ENCODE measurements around the gene LFNG. TPM values are rescaled to one million over a fixed set of nuclear protein-coding genes. Genes with fewer than 3 reads are reported as not detected.
A peak's percentile ranks its signal among the peaks of the same experiment; 100 is the strongest.

LFNG gene
- total RNA-seq, 6 experiments from 2014 or later = 1.0 to 4.3 (median 1.7) TPM

GRCh38 chr7:2521341-2521745 is 1.8 kb downstream of the LFNG start:
- H3K27ac ChIP-seq = no peak overlapping the region
- intact Hi-C loops (cut with DNase I) = no loop called here
- H3K4me1 ChIP-seq = peaks cover 0 to 6% (median 0%) of the 10 kb centered on the region in 4 donors
- ATAC-seq = no peak
- WGBS (ENCODE audit: insufficient coverage, low coverage, low lambda C conversion rate, missing lambda C conversion rate) = 32% methylated on average over 5 of the region's 21 CpGs
- H3K9me3 ChIP-seq = no peaks in the 10 kb centered on the region
- H3K27me3 ChIP-seq = peaks cover 0 to 5% of the 10 kb centered on the region in 2 donors
- H3K36me3 ChIP-seq = no peaks in the 10 kb centered on the region
- TF ChIP-seq CTCF (IDR thresholded peaks at IDR 0.05) = no peak
- no peak for TF ChIP-seq POLR2A (IDR thresholded peaks at IDR 0.05)
- H3K4me3 ChIP-seq = peak overlapping the region; percentile 23 to 53 (median 34)
- no peak for DNase-seq

- ATAC-seq (peak in 2 of 4 donors; percentile 4 to 12), DNase-seq (peak in 1 of 3 donors; percentile 53)
- intact Hi-C loops (cut with DNase I) = no loop called here
- Histone ChIP-seq H3K27ac (no peak overlapping the region), H3K4me1 (peaks cover 0 to 6% (median 0%) of the 10 kb centered on the region in 4 donors), H3K27me3 (peaks cover 0 to 5% of the 10 kb centered on the region in 2 donors), H3K36me3 (no peaks in the 10 kb centered on the region), H3K9me3 (no peaks in the 10 kb centered on the region), H3K4me3 (peak overlapping the region; percentile 0 to 53 (median 23))
- WGBS (ENCODE audit: insufficient coverage, low coverage, low lambda C conversion rate, missing lambda C conversion rate) = 10% methylated on average over 6 of the region's 17 CpGs
- TF ChIP-seq CTCF (IDR thresholded peaks at IDR 0.05) (no peak), POLR2A (IDR thresholded peaks at IDR 0.05) (no peak)
These were observed 2.5 kb downstream of the LFNG start for GRCh38 chr7:2521952-2522591.

- H3K27ac ChIP-seq = peak overlapping the region in 1 of 3 donors; percentile 38
- H3K27me3 ChIP-seq = peaks cover 0 to 5% of the 10 kb centered on the region in 2 donors
- intact Hi-C loops (cut with DNase I) = no loop called here
- WGBS (ENCODE audit: insufficient coverage, low coverage, low lambda C conversion rate, missing lambda C conversion rate) = 38% methylated on average over 12 of the region's 19 CpGs
- TF ChIP-seq POLR2A (IDR thresholded peaks at IDR 0.05) = no peak
- no peak for TF ChIP-seq CTCF (IDR thresholded peaks at IDR 0.05)
- H3K9me3 ChIP-seq = no peaks in the 10 kb centered on the region
- peaks cover 0 to 6% (median 0%) of the 10 kb centered on the region in 4 donors for H3K4me1 ChIP-seq
- ATAC-seq = no peak
- no peaks in the 10 kb centered on the region for H3K36me3 ChIP-seq
- DNase-seq = no peak
- peak overlapping the region in 2 of 3 donors; percentile 13 to 23 for H3K4me3 ChIP-seq
These were observed 3.3 kb downstream of the LFNG start for GRCh38 chr7:2522780-2523433.

GRCh38 chr7:2523461-2523936 is 3.9 kb downstream of the LFNG start:
- Histone ChIP-seq H3K27me3 (peaks cover 0 to 5% of the 10 kb centered on the region in 2 donors), H3K4me3 (no peak overlapping the region), H3K9me3 (no peaks in the 10 kb centered on the region), H3K27ac (peak overlapping the region in 1 of 3 donors; percentile 32), H3K36me3 (no peaks in the 10 kb centered on the region), H3K4me1 (peaks cover 0 to 6% (median 0%) of the 10 kb centered on the region in 4 donors)
- DNase-seq (no peak), ATAC-seq (no peak)
- TF ChIP-seq CTCF (IDR thresholded peaks at IDR 0.05) = no peak
- no peak for TF ChIP-seq POLR2A (IDR thresholded peaks at IDR 0.05)
- 42% methylated on average over 6 of the region's 22 CpGs for WGBS (ENCODE audit: insufficient coverage, low coverage, low lambda C conversion rate, missing lambda C conversion rate)
- intact Hi-C loops (cut with DNase I) = no loop called here
